Stimulated activated CD8-positive, alpha-beta memory T cell treated with anti-CD3 and anti-CD28 coated beads, Interleukin-15, amount 100 ng/mL, for 24 hours (primary cell): ENCODE results near the gene CCNK.

ENCODE experiments used
- DNase-seq: peaks from one replicate; pipeline ENCODE4 v3.0.0-alpha.2; 2020; ENCODE audit warnings: low read depth

Gene CCNK

GRCh38 chr14:99519931-99520421 lies 38.8 kb downstream of the CCNK start:
- DNase-seq: no peak

GRCh38 chr14:99520571-99521081 lies 39.4 kb downstream of the CCNK start:
- DNase-seq: no peak

GRCh38 chr14:99521176-99522024 lies 40.2 kb downstream of the CCNK start:
- no peak for DNase-seq

GRCh38 chr14:99522025-99522401 lies 40.8 kb downstream of the CCNK start:
- no peak for DNase-seq

GRCh38 chr14:99522457-99522891 lies 41.3 kb downstream of the CCNK start:
- no peak for DNase-seq

- DNase-seq: no peak
These were observed 41.9 kb downstream of the CCNK start for GRCh38 chr14:99522934-99523703.

GRCh38 chr14:99523704-99524055 lies 42.5 kb downstream of the CCNK start:
- no peak for DNase-seq

- no peak for DNase-seq
These were observed 43.0 kb downstream of the CCNK start for GRCh38 chr14:99524091-99524661.

GRCh38 chr14:99524804-99525698 lies 43.8 kb downstream of the CCNK start:
- DNase-seq: no peak

- no peak for DNase-seq
These were observed 44.5 kb downstream of the CCNK start for GRCh38 chr14:99525699-99526080.

GRCh38 chr14:99527026-99527425 lies 45.8 kb downstream of the CCNK start:
- DNase-seq: no peak

GRCh38 chr14:99527427-99528076 lies 46.3 kb downstream of the CCNK start:
- no peak for DNase-seq

GRCh38 chr14:99529899-99530298 lies 48.7 kb downstream of the CCNK start:
- DNase-seq: no peak

- DNase-seq: no peak
These were observed 49.4 kb downstream of the CCNK start for GRCh38 chr14:99530407-99531155.

- no peak for DNase-seq
These were observed 50.3 kb downstream of the CCNK start for GRCh38 chr14:99531251-99532096.

GRCh38 chr14:99532310-99532709 lies 51.1 kb downstream of the CCNK start:
- DNase-seq: no peak

- DNase-seq: no peak
These were observed 53.1 kb downstream of the CCNK start for GRCh38 chr14:99534333-99534732.

- DNase-seq: no peak
These were observed 53.7 kb downstream of the CCNK start for GRCh38 chr14:99534863-99535262.

- no peak for DNase-seq
These were observed 54.2 kb downstream of the CCNK start for GRCh38 chr14:99535448-99535847.
